H9 (cell line): ENCODE measurements around the gene TENM4. TPM values are rescaled to one million over a fixed set of nuclear protein-coding genes. Genes with fewer than 3 reads are reported as not detected.

Experiments used
- DNase-seq: peaks from one replicate; pipeline ENCODE4 v3.0.0-alpha.2; 2017
- H2AFZ ChIP-seq: one replicate; pipeline ENCODE4 v1.6.1; 2013; ENCODE audit warnings: mild to moderate bottlenecking, low read length, control low read depth, moderate library complexity
- H2AK5ac ChIP-seq: 2 replicates; pipeline ENCODE4 v1.6.1; 2013; ENCODE audit warnings: low read length, control low read depth, mixed read lengths; ENCODE audit not compliant: insufficient read length
- H2BK120ac ChIP-seq: one replicate; pipeline ENCODE4 v1.6.1; 2013; ENCODE audit warnings: low read depth, mild to moderate bottlenecking, low read length, control low read depth, inconsistent platforms; ENCODE audit not compliant: poor library complexity, severe bottlenecking
- H2BK12ac ChIP-seq: 2 replicates; pipeline ENCODE4 v1.6.1; 2013; ENCODE audit warnings: low read length, control low read depth, mixed read lengths, low read depth; ENCODE audit not compliant: insufficient read length
- H2BK15ac ChIP-seq: 2 replicates; pipeline ENCODE4 v1.6.1; 2013; ENCODE audit warnings: low read depth, low read length, control low read depth
- H2BK20ac ChIP-seq: one replicate; pipeline ENCODE4 v1.6.1; 2013; ENCODE audit warnings: low read depth, mild to moderate bottlenecking, low read length, control low read depth, inconsistent platforms; ENCODE audit not compliant: poor library complexity, severe bottlenecking
- H2BK5ac ChIP-seq: 2 replicates; pipeline ENCODE4 v1.6.1; 2013; ENCODE audit warnings: low read length, control low read depth, mixed read lengths; ENCODE audit not compliant: insufficient read length
- H3K14ac ChIP-seq: 2 replicates; pipeline ENCODE4 v1.6.1; 2013; ENCODE audit warnings: low read length, control low read depth; ENCODE audit not compliant: insufficient read depth
- H3K18ac ChIP-seq: 2 replicates; pipeline ENCODE4 v1.6.1; 2013; ENCODE audit warnings: low read depth, mild to moderate bottlenecking, mixed read lengths, low read length, control low read depth; ENCODE audit not compliant: insufficient read length
- H3K23ac ChIP-seq: 2 replicates; pipeline ENCODE4 v1.6.1; 2013; ENCODE audit warnings: low read length, control low read depth, mixed read lengths, low read depth; ENCODE audit not compliant: insufficient read length
- H3K23me2 ChIP-seq: 2 replicates; pipeline ENCODE4 v1.6.1; 2013; ENCODE audit warnings: low read depth, mild to moderate bottlenecking, mixed read lengths, low read length, control low read depth; ENCODE audit not compliant: insufficient read length, poor library complexity, severe bottlenecking
- H3K27ac ChIP-seq: 2 replicates; pipeline ENCODE4 v1.5.1; 2013; ENCODE audit warnings: low read length, control low read depth, mixed read lengths, low read depth; ENCODE audit not compliant: insufficient read length
- H3K27me3 ChIP-seq: 2 replicates; pipeline ENCODE4 v1.6.1; 2013; ENCODE audit warnings: low read length, control low read depth, inconsistent platforms; ENCODE audit not compliant: insufficient read depth
- H3K4ac ChIP-seq: 2 replicates; pipeline ENCODE4 v1.6.1; 2013; ENCODE audit warnings: low read depth, mild to moderate bottlenecking, control low read depth, inconsistent platforms, low read length, moderate library complexity
- H3K4me1 ChIP-seq: 2 replicates; pipeline ENCODE4 v1.6.1; 2013; ENCODE audit warnings: low read length, control low read depth, inconsistent platforms; ENCODE audit not compliant: insufficient read depth
- H3K4me2 ChIP-seq: 2 replicates; pipeline ENCODE4 v1.6.1; 2013; ENCODE audit warnings: low read length, control low read depth, mixed read lengths; ENCODE audit not compliant: insufficient read length, insufficient read depth
- H3K56ac ChIP-seq: 2 replicates; pipeline ENCODE4 v1.6.1; 2013; ENCODE audit warnings: low read depth, mild to moderate bottlenecking, mixed read lengths, low read length, control low read depth; ENCODE audit not compliant: insufficient read length
- H3K79me1 ChIP-seq: 2 replicates; pipeline ENCODE4 v1.6.1; 2013; ENCODE audit warnings: low read depth, mild to moderate bottlenecking, moderate library complexity, low read length, control low read depth, inconsistent platforms; ENCODE audit not compliant: insufficient read depth, poor library complexity, severe bottlenecking
- H3K79me2 ChIP-seq: 2 replicates; pipeline ENCODE4 v1.6.1; 2013; ENCODE audit warnings: low read length, control low read depth, inconsistent platforms; ENCODE audit not compliant: insufficient read depth
- H3K9ac ChIP-seq: 2 replicates; pipeline ENCODE4 v1.6.1; 2013; ENCODE audit warnings: low read length, control low read depth, mixed read lengths; ENCODE audit not compliant: insufficient read length; ENCODE audit errors: extremely low read depth
- H3K9me3 ChIP-seq: one replicate; pipeline ENCODE4 v1.6.1; 2013; ENCODE audit warnings: low read depth, low read length, inconsistent platforms; ENCODE audit not compliant: control insufficient read depth
- H3T11ph ChIP-seq: one replicate; pipeline ENCODE4 v1.6.1; 2013; ENCODE audit warnings: mild to moderate bottlenecking, low read length, control low read depth, inconsistent platforms
- H4K20me1 ChIP-seq: one replicate; pipeline ENCODE4 v1.6.1; 2013; ENCODE audit not compliant: control insufficient read depth, insufficient read length, insufficient read depth
- H4K5ac ChIP-seq: 2 replicates; pipeline ENCODE4 v1.6.1; 2013; ENCODE audit warnings: low read depth, mild to moderate bottlenecking, mixed read lengths, low read length, control low read depth; ENCODE audit not compliant: insufficient read length
- H4K8ac ChIP-seq: replicated peaks from 2 replicates; pipeline ENCODE4 v1.6.1; 2013; ENCODE audit warnings: low read length, control low read depth, mixed read lengths, low read depth; ENCODE audit not compliant: insufficient read length
- H4K91ac ChIP-seq: 2 replicates; pipeline ENCODE4 v1.6.1; 2013; ENCODE audit warnings: low read depth, mild to moderate bottlenecking, moderate library complexity, mixed read lengths, low read length, control low read depth; ENCODE audit not compliant: insufficient read length
- H3K27ac Mint-ChIP-seq, 3 experiments: 2 replicates in 2 of 3; 3 replicates in 1 of 3; pipeline ENCODE4 v1.8.0; 2020 to 2021; ENCODE audit warnings: mixed read lengths in 3 of 3, mild to moderate bottlenecking in 1 of 3, moderate library complexity in 1 of 3
- H3K27me3 Mint-ChIP-seq: 2 replicates; pipeline ENCODE4 v1.8.0; 2021; ENCODE audit warnings: low read depth, mild to moderate bottlenecking, moderate library complexity, mixed read lengths
- H3K36me3 Mint-ChIP-seq, 3 experiments: 2 replicates in 2 of 3; 3 replicates in 1 of 3; pipeline ENCODE4 v1.8.0; 2020 to 2021; ENCODE audit warnings: low read depth in 3 of 3, mixed read lengths in 3 of 3; ENCODE audit not compliant: insufficient read depth in 1 of 3
- H3K4me1 Mint-ChIP-seq, 2 experiments: 2 replicates each; pipeline ENCODE4 v1.8.0; 2020; ENCODE audit warnings: mixed read lengths in 2 of 2
- H3K4me3 Mint-ChIP-seq, 2 experiments: 2 replicates in 1 of 2; 3 replicates in 1 of 2; pipeline ENCODE4 v1.8.0; 2020 to 2021; ENCODE audit warnings: mild to moderate bottlenecking in 2 of 2, mixed read lengths in 2 of 2, moderate library complexity in 1 of 2
- H3K9me3 Mint-ChIP-seq, 2 experiments: 2 replicates in 1 of 2; 3 replicates in 1 of 2; pipeline ENCODE4 v1.8.0; 2020; ENCODE audit warnings: mild to moderate bottlenecking in 2 of 2, mixed read lengths in 2 of 2, moderate library complexity in 1 of 2
- WGBS: extraction: QIAGEN DNeasy Blood & Tissue Kit; methylation state at CpG from one replicate; pipeline ENCODE4 v1.1.7; 2013; ENCODE audit warnings: missing lambda C conversion rate, low lambda C conversion rate, mixed read lengths; ENCODE audit not compliant: insufficient read length; ENCODE audit errors: extremely low coverage; 5-methylcytosine and 5-hydroxymethylcytosine counted together
- total RNA-seq: library from RNA; stranded (reverse); gene quantifications from 2 replicates; pipeline ENCODE4 v1.2.1, GENCODE V29; 2021
- TF ChIP-seq, protein P1 (sequence below): fragments of 200-600 bp; sonication (generic); conservative IDR thresholded peaks from 3 replicates; pipeline ENCODE4 v1.8.0; 2021; ENCODE audit warnings: antibody characterized with exemption, mild to moderate bottlenecking

The TENM4 gene
- total RNA-seq, 1 experiment from 2014 or later = 4.6 TPM

DNA sequence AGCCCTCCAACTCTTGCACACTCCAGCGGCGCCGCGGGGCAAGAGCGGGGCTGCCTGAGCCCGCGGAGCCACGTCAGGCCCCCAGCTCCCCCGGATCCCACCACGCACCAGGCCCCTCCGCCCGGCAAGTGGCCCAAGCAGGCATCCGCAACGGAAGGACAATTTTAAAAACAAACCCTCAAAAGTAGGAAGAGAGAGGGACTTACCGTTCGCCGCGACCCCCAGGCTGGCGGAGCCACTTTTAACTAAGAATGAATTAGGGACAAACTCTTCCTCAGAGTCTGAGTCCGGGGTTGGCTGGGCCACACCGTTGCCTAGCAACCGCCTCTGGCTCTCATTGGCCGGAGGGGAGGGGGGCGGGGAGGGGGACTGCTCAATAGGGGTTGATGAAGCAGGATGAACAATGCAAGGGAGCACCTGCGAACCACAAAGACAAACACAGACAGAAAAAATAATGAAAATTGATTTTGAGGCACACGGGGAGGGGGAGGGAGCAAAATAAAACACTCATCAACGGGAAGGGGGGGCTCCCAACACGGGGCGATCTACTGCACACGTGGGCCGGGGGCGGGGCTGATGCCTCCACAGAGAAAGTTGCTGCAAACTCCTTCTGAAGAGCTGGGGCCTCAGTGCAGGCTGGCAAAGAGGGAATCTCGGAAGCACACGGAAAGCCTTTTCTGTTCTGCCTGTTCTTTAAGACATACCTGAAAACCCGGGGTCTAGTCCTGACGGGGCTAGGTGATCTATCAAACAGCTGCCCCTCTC lies 478.7 kb downstream of the TENM4 start:
- peak overlapping the region; percentile 86 for H3K4me2 ChIP-seq
- no peaks in the 10 kb centered on the region for H3K79me1 ChIP-seq
- H3K4me1 ChIP-seq = peaks cover 2% of the 10 kb centered on the region
- DNase-seq = peak; percentile 91
- Mint-ChIP-seq H3K36me3 (no peaks in the 10 kb centered on the region), H3K27me3 (peaks cover 26% of the 10 kb centered on the region), H3K27ac (no peak overlapping the region; a peak in 1 of 7 replicates), H3K4me3 (peak overlapping the region; percentile 74 to 86), H3K9me3 (no peaks in the 10 kb centered on the region), H3K4me1 (peaks cover 22 to 40% of the 10 kb centered on the region in 2 experiments)
- H4K8ac ChIP-seq = no peak overlapping the region
- no peak overlapping the region for H3K23ac ChIP-seq
- no peak overlapping the region for H2AK5ac ChIP-seq
- no peak overlapping the region for H3K14ac ChIP-seq
- no peaks in the 10 kb centered on the region for H4K20me1 ChIP-seq
- no peak overlapping the region for H2BK5ac ChIP-seq
- H3K27me3 ChIP-seq = no peaks in the 10 kb centered on the region; the same call in 1 of the 2 replicates
- H2BK15ac ChIP-seq = no peak overlapping the region
- H2BK20ac ChIP-seq = no peak overlapping the region
- H2AFZ ChIP-seq = no peak overlapping the region
- TF ChIP-seq, protein P1, sequence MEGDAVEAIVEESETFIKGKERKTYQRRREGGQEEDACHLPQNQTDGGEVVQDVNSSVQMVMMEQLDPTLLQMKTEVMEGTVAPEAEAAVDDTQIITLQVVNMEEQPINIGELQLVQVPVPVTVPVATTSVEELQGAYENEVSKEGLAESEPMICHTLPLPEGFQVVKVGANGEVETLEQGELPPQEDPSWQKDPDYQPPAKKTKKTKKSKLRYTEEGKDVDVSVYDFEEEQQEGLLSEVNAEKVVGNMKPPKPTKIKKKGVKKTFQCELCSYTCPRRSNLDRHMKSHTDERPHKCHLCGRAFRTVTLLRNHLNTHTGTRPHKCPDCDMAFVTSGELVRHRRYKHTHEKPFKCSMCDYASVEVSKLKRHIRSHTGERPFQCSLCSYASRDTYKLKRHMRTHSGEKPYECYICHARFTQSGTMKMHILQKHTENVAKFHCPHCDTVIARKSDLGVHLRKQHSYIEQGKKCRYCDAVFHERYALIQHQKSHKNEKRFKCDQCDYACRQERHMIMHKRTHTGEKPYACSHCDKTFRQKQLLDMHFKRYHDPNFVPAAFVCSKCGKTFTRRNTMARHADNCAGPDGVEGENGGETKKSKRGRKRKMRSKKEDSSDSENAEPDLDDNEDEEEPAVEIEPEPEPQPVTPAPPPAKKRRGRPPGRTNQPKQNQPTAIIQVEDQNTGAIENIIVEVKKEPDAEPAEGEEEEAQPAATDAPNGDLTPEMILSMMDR = no peak
- no peak overlapping the region for H3T11ph ChIP-seq
- H2BK12ac ChIP-seq = no peak overlapping the region
- H3K23me2 ChIP-seq = peaks cover 8% of the 10 kb centered on the region
- no peak overlapping the region for H3K9ac ChIP-seq
- H4K91ac ChIP-seq = no peak overlapping the region
- WGBS = no CpG with 5 or more reads among the region's 36 CpGs
- H3K27ac ChIP-seq = no peak overlapping the region
- H3K4ac ChIP-seq = no peak overlapping the region
- no peak overlapping the region for H4K5ac ChIP-seq
- no peak overlapping the region for H2BK120ac ChIP-seq
- H3K9me3 ChIP-seq = no peaks in the 10 kb centered on the region
- H3K18ac ChIP-seq = peak overlapping the region; percentile 58
- no peaks in the 10 kb centered on the region for H3K79me2 ChIP-seq
- H3K56ac ChIP-seq = no peak overlapping the region
